SK-N-SH (cell line): Measurements from ENCODE around the gene TRMU. TPM values are rescaled to one million over a fixed set of nuclear protein-coding genes. Genes with fewer than 3 reads are reported as not detected.

Experiments
- CTCF ChIA-PET: fragments of 300-600, 350-600 bp; formaldehyde crosslinking; extraction: SDS; loops from one replicate; lab custom pipeline; 2021; lab: Yijun Ruan, JAX
- POLR2A ChIA-PET: fragments of 350-600 bp; sonication (Branson Sonifier 250); formaldehyde crosslinking; extraction: SDS; loops from one replicate; lab custom pipeline; 2020; ENCODE audit warnings: antibody characterized with exemption, inconsistent platforms; lab: Yijun Ruan, JAX
- DNase-seq: peaks from one replicate; pipeline ENCODE4 v3.0.0; 2012
- H2AFZ ChIP-seq: fragments of 200-600 bp; sonication (generic); 2 replicates; pipeline ENCODE4 v1.8.1; 2016; ENCODE audit warnings: antibody characterized with exemption, mild to moderate bottlenecking, low read depth
- H3F3A ChIP-seq: fragments of 200-600 bp; sonication (generic); replicated peaks from 2 replicates; pipeline ENCODE3; 2016; ENCODE audit warnings: antibody characterized with exemption, mild to moderate bottlenecking; ENCODE audit not compliant: insufficient read depth
- H3K27ac ChIP-seq, 2 experiments: fragments of 200-500 bp in 1 of 2; fragments of 200-600 bp in 1 of 2; sonication (Bioruptor generic) in 1 of 2; sonication (generic), shearing (Covaris generic) in 1 of 2; 2 replicates each; pipeline versions ENCODE4 v1.5.1 to v1.6.1; 2014 to 2016; ENCODE audit warnings: low read depth in 2 of 2, inconsistent platforms in 1 of 2, low read length in 1 of 2, mild to moderate bottlenecking in 1 of 2, mixed read lengths in 1 of 2
- H3K27me3 ChIP-seq: fragments of 200-600 bp; sonication (generic), shearing (Covaris generic); 2 replicates; pipeline ENCODE4 v1.6.1; 2016; ENCODE audit warnings: mixed run types; ENCODE audit not compliant: insufficient read depth
- H3K36me3 ChIP-seq, 2 experiments: fragments of 200-500 bp in 1 of 2; fragments of 200-600 bp in 1 of 2; sonication (Bioruptor generic) in 1 of 2; sonication (generic) in 1 of 2; replicated peaks in 1 of 2; 2 replicates each; pipeline versions ENCODE3 to v1.5.1; 2014 to 2016; ENCODE audit warnings: low read length in 1 of 2, mild to moderate bottlenecking in 1 of 2; ENCODE audit not compliant: insufficient read depth in 2 of 2, control insufficient read depth in 1 of 2
- H3K4me1 ChIP-seq, 2 experiments: fragments of 200-500 bp in 1 of 2; fragments of 200-600 bp in 1 of 2; sonication (Bioruptor generic) in 1 of 2; sonication (generic), shearing (Covaris generic) in 1 of 2; 2 replicates each; pipeline versions ENCODE4 v1.5.1 to v1.6.1; 2014 to 2016; ENCODE audit warnings: low read depth in 1 of 2, low read length in 1 of 2, mixed run types in 1 of 2; ENCODE audit not compliant: insufficient read depth in 2 of 2, control insufficient read depth in 1 of 2
- H3K4me2 ChIP-seq: fragments of 200-600 bp; sonication (generic), shearing (Covaris generic); 2 replicates; pipeline ENCODE4 v1.6.1; 2017; ENCODE audit warnings: mixed run types
- H3K4me3 ChIP-seq, 2 experiments: fragments of 200-500 bp in 1 of 2; fragments of 200-600 bp in 1 of 2; sonication (Bioruptor generic) in 1 of 2; sonication (generic), shearing (Covaris generic) in 1 of 2; 2 replicates each; pipeline versions ENCODE4 v1.5.1 to v1.8.1; 2014 to 2016; ENCODE audit warnings: low read depth in 2 of 2, inconsistent platforms in 1 of 2, low read length in 1 of 2, mild to moderate bottlenecking in 1 of 2, mixed read lengths in 1 of 2, moderate library complexity in 1 of 2
- H3K79me2 ChIP-seq: fragments of 200-600 bp; sonication (generic); 2 replicates; pipeline ENCODE4 v1.8.1; 2017; ENCODE audit warnings: mild to moderate bottlenecking; ENCODE audit not compliant: insufficient read depth
- H3K9ac ChIP-seq: fragments of 200-600 bp; sonication (generic); 2 replicates; pipeline ENCODE4 v1.6.1; 2017; ENCODE audit warnings: mixed run types
- H3K9me2 ChIP-seq: fragments of 200-600 bp; sonication (generic); 2 replicates; pipeline ENCODE4 v1.6.1; 2017; ENCODE audit warnings: mixed run types
- H3K9me3 ChIP-seq: fragments of 200-600 bp; sonication (generic); 2 replicates; pipeline ENCODE4 v1.6.1; 2017; ENCODE audit warnings: mixed run types, mild to moderate bottlenecking, moderate library complexity
- H4K20me1 ChIP-seq: fragments of 200-600 bp; sonication (generic); 2 replicates; pipeline ENCODE4 v1.6.1; 2017; ENCODE audit warnings: mild to moderate bottlenecking, mixed run types; ENCODE audit not compliant: insufficient read depth
- CHD2 ChIP-seq: fragments of 150-350 bp; IDR thresholded peaks from 2 replicates; pipeline ENCODE4 v1.6.1; 2018; ENCODE audit warnings: low read length; ENCODE audit not compliant: partially characterized antibody
- CTCF ChIP-seq: fragments of 200-600 bp; sonication (generic); IDR thresholded peaks from 2 replicates; pipeline ENCODE4 v1.6.1; 2017; ENCODE audit warnings: antibody characterized with exemption, mild to moderate bottlenecking, moderate library complexity
- EP300 ChIP-seq, 2 experiments: IDR thresholded peaks; 2 replicates each; pipeline versions ENCODE4 v1.4.0 to v1.6.1; 2012; ENCODE audit warnings: borderline replicate concordance in 1 of 2, low read depth in 1 of 2, low read length in 1 of 2
- EZH2phosphoT487 ChIP-seq: fragments of 200-600 bp; sonication (generic); IDR thresholded peaks from 2 replicates; pipeline ENCODE4 v1.6.1; 2017; ENCODE audit warnings: low read depth, mixed run types, mild to moderate bottlenecking, antibody characterized with exemption, moderate library complexity, borderline replicate concordance
- FOXM1 ChIP-seq: IDR thresholded peaks from 2 replicates; pipeline ENCODE4 v1.4.0; 2012; ENCODE audit warnings: low read depth, mild to moderate bottlenecking
- GATA2 ChIP-seq: sonication (generic); formaldehyde crosslinking; IDR thresholded peaks from 2 replicates; pipeline ENCODE4 v1.5.0; 2020; ENCODE audit warnings: mild to moderate bottlenecking, missing genetic modification reagents
- IRF3 ChIP-seq: fragments of 150-350 bp; IDR thresholded peaks from 2 replicates; pipeline ENCODE4 v1.6.1; 2016; ENCODE audit warnings: mild to moderate bottlenecking, low read depth, low read length
- NRF1 ChIP-seq: IDR thresholded peaks from 2 replicates; pipeline ENCODE4 v1.6.1; 2012; ENCODE audit warnings: low read depth, mild to moderate bottlenecking, low read length
- POLR2AphosphoS5 ChIP-seq: IDR thresholded peaks from 2 replicates; pipeline ENCODE4 v1.6.1; 2012; ENCODE audit warnings: low read depth, low read length
- RXRA ChIP-seq: IDR thresholded peaks from 2 replicates; pipeline ENCODE4 v1.4.0; 2012; ENCODE audit warnings: low read depth, mild to moderate bottlenecking, borderline replicate concordance
- TAF1 ChIP-seq: IDR thresholded peaks from 2 replicates; pipeline ENCODE4 v1.6.1; 2012; ENCODE audit warnings: low read depth, mild to moderate bottlenecking, low read length, moderate library complexity, borderline replicate concordance
- USF1 ChIP-seq: IDR thresholded peaks from 2 replicates; pipeline ENCODE4 v1.4.0; 2012; ENCODE audit warnings: low read depth, borderline replicate concordance
- WGBS: methylation state at CpG from one replicate; pipeline ENCODE4 v1.1.6; 2017; ENCODE audit warnings: low lambda C conversion rate; 5-methylcytosine and 5-hydroxymethylcytosine counted together
- polyA plus RNA-seq, 3 experiments: library from polyadenylated mRNA; depleted of rRNA; stranded (reverse); fragments of >200 nt; gene quantifications; 2 replicates each; pipeline ENCODE4 v1.2.3, GENCODE V29; 2012
- TF ChIP-seq, protein P1 (sequence below): IDR thresholded peaks from 2 replicates; pipeline ENCODE4 v1.6.1; 2012; ENCODE audit warnings: mild to moderate bottlenecking, low read depth, low read length, moderate library complexity
- TF ChIP-seq, protein P2 (sequence below): IDR thresholded peaks from 2 replicates; pipeline ENCODE4 v1.4.0; 2012; ENCODE audit warnings: low read depth
- TF ChIP-seq, protein P3 (sequence below): IDR thresholded peaks from 2 replicates; pipeline ENCODE4; 2012

Gene TRMU
- polyA plus RNA-seq, 1 of the 3 experiments (the other 2 are of a cell fraction), result 47.1 TPM

DNA sequence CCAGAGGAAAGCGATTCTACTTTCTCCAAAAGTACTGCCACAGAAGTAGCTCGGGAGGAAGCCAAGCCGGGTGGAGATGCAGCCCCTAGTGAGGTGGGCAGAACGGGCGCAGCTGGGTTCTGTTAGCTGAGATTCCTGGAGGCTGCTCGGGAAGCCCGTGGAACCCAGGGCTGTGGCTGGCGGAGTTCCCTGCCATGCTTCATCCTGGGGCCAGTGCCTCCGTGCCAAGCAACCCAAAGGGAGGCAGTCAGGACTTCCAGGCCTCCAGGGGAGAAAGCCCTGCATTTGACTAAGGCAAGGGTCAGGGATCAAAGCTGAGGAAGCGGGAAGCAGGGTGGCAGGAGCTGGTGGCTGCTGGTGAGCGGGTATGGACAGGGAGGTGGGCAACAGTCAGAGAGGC is 6.7 kb upstream of the TRMU start:
- TF ChIP-seq, protein P1, sequence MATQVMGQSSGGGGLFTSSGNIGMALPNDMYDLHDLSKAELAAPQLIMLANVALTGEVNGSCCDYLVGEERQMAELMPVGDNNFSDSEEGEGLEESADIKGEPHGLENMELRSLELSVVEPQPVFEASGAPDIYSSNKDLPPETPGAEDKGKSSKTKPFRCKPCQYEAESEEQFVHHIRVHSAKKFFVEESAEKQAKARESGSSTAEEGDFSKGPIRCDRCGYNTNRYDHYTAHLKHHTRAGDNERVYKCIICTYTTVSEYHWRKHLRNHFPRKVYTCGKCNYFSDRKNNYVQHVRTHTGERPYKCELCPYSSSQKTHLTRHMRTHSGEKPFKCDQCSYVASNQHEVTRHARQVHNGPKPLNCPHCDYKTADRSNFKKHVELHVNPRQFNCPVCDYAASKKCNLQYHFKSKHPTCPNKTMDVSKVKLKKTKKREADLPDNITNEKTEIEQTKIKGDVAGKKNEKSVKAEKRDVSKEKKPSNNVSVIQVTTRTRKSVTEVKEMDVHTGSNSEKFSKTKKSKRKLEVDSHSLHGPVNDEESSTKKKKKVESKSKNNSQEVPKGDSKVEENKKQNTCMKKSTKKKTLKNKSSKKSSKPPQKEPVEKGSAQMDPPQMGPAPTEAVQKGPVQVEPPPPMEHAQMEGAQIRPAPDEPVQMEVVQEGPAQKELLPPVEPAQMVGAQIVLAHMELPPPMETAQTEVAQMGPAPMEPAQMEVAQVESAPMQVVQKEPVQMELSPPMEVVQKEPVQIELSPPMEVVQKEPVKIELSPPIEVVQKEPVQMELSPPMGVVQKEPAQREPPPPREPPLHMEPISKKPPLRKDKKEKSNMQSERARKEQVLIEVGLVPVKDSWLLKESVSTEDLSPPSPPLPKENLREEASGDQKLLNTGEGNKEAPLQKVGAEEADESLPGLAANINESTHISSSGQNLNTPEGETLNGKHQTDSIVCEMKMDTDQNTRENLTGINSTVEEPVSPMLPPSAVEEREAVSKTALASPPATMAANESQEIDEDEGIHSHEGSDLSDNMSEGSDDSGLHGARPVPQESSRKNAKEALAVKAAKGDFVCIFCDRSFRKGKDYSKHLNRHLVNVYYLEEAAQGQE, result no peak
- no peak for TF ChIP-seq NRF1
- TF ChIP-seq USF1, result no peak
- TF ChIP-seq, protein P2, sequence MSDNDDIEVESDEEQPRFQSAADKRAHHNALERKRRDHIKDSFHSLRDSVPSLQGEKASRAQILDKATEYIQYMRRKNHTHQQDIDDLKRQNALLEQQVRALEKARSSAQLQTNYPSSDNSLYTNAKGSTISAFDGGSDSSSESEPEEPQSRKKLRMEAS, result no peak
- TF ChIP-seq GATA2 (CRISPR knock-in tag), result no peak
- no peak for TF ChIP-seq IRF3
- TF ChIP-seq, protein P3, sequence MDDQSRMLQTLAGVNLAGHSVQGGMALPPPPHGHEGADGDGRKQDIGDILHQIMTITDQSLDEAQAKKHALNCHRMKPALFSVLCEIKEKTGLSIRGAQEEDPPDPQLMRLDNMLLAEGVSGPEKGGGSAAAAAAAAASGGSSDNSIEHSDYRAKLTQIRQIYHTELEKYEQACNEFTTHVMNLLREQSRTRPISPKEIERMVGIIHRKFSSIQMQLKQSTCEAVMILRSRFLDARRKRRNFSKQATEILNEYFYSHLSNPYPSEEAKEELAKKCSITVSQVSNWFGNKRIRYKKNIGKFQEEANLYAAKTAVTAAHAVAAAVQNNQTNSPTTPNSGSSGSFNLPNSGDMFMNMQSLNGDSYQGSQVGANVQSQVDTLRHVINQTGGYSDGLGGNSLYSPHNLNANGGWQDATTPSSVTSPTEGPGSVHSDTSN, result no peak
- no peak for TF ChIP-seq EZH2phosphoT487
- no peak for TF ChIP-seq FOXM1
- TF ChIP-seq CHD2, result no peak
- TF ChIP-seq EP300 (IDR thresholded peaks at IDR 0.05; ENCODE audit: borderline replicate concordance in 1 of 2, low read depth in 1 of 2, low read length in 1 of 2), result no peak
- TF ChIP-seq CTCF, result no peak
- no peak for TF ChIP-seq TAF1
- TF ChIP-seq RXRA, result no peak
- no peak for TF ChIP-seq POLR2AphosphoS5
- ChIA-PET POLR2A (no interaction called here), CTCF (interaction anchor here (1.1 to 2.4 kb wide), 3 partner anchors 11 to 208 kb away, joined by 3 to 11 read pairs (median 3); no protein-coding TSS in a partner anchor)
- H3K9me2 ChIP-seq, result no peaks in the 10 kb centered on the region
- no peak overlapping the region for H3K9ac ChIP-seq
- no peaks in the 10 kb centered on the region for H3K79me2 ChIP-seq
- no peak overlapping the region for H2AFZ ChIP-seq
- no peak overlapping the region for H3K4me3 ChIP-seq
- H3F3A ChIP-seq, result peaks cover 6% of the 10 kb centered on the region
- H3K4me2 ChIP-seq, result no peak overlapping the region
- peaks cover 5 to 42% of the 10 kb centered on the region in 2 experiments for H3K36me3 ChIP-seq
- H4K20me1 ChIP-seq, result no peaks in the 10 kb centered on the region
- 98% methylated on average over 11 of the region's 11 CpGs for WGBS
- H3K4me1 ChIP-seq, result no peaks in the 10 kb centered on the region
- H3K9me3 ChIP-seq, result no peaks in the 10 kb centered on the region
- no peak overlapping the region for H3K27ac ChIP-seq
- no peak for DNase-seq
- no peaks in the 10 kb centered on the region for H3K27me3 ChIP-seq
